Measurements from ENCODE around the gene MALAT1. TPM values are rescaled to one million over a fixed set of nuclear protein-coding genes. Genes with fewer than 3 reads are reported as not detected.
"Not testable (repeated sequence)": the region's sequence is repeated elsewhere in the genome, so short reads cannot be mapped to it uniquely, and the experiment has no call there.

Gene MALAT1
- total RNA-seq, 3 donors from 2014 or later (not counting 1 experiment from before 2014, with no cell fraction given) = 32,911 to 36,726 (median 33,502) TPM

DNA sequence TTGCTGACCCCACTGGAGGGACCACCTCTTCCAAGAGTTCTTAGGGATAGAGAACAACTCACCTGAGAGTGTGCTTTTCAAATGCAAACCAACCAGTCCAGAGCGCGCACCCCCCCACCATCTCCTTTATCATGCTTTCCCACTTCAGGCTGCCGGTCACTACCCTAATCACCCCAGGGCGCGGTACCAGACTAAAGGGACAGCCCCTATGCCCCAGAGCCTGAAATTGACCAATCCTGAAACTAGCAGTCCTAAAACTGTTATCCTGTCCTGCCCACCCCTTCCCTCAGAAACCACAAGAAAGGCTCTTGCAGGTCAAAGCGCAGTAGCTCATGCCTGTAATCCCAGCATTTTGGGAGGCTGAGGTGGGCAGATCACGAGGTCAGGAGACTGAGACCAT, 39.3 kb upstream of the MALAT1 start:
- TF ChIP-seq, protein P1, sequence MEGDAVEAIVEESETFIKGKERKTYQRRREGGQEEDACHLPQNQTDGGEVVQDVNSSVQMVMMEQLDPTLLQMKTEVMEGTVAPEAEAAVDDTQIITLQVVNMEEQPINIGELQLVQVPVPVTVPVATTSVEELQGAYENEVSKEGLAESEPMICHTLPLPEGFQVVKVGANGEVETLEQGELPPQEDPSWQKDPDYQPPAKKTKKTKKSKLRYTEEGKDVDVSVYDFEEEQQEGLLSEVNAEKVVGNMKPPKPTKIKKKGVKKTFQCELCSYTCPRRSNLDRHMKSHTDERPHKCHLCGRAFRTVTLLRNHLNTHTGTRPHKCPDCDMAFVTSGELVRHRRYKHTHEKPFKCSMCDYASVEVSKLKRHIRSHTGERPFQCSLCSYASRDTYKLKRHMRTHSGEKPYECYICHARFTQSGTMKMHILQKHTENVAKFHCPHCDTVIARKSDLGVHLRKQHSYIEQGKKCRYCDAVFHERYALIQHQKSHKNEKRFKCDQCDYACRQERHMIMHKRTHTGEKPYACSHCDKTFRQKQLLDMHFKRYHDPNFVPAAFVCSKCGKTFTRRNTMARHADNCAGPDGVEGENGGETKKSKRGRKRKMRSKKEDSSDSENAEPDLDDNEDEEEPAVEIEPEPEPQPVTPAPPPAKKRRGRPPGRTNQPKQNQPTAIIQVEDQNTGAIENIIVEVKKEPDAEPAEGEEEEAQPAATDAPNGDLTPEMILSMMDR (IDR thresholded peaks at IDR 0.05) = no peak
- H3K27me3 Mint-ChIP-seq (ENCODE audit: low read depth in 2 of 2) = peaks cover 0 to 3% of the 10 kb centered on the region in 2 donors

GRCh38 chr11:65465471-65465870, 33.4 kb upstream of the MALAT1 start:
- intact Hi-C loops (cut with micrococcal nuclease); H3K27me3 Mint-ChIP-seq (ENCODE audit: low read depth in 2 of 2); H3K4me1 Mint-ChIP-seq; ATAC-seq; H3K9me3 ChIP-seq (ENCODE audit: control insufficient read depth, insufficient read depth, low read length); H3K4me3 ChIP-seq (ENCODE audit: low read length); H3K4me1 ChIP-seq (ENCODE audit: control insufficient read depth, insufficient read depth, low read length); H3K9me3 Mint-ChIP-seq; H3K27ac ChIP-seq (ENCODE audit: low read length); H3K27me3 ChIP-seq (ENCODE audit: control insufficient read depth, insufficient read depth, low read length); H3K4me3 Mint-ChIP-seq; DNase-seq; H3K27ac Mint-ChIP-seq; H3K36me3 ChIP-seq (ENCODE audit: control insufficient read depth, insufficient read depth, low read length); H3K36me3 Mint-ChIP-seq: not testable (repeated sequence)
- WGBS (ENCODE audit: insufficient coverage) = 97% methylated on average over 18 of the region's 18 CpGs

More for the DNA sequence above, 39.3 kb upstream of the MALAT1 start:
- Mint-ChIP-seq H3K36me3 (no peaks in the 10 kb centered on the region), H3K27ac (no peak overlapping the region), H3K4me3 (no peak overlapping the region), H3K9me3 (no peaks in the 10 kb centered on the region), H3K4me1 (peaks cover 10 to 16% of the 10 kb centered on the region in 2 donors)
- Histone ChIP-seq H3K27ac (ENCODE audit: low read length) (no peak overlapping the region), H3K36me3 (ENCODE audit: control insufficient read depth, insufficient read depth, low read length) (no peaks in the 10 kb centered on the region), H3K9me3 (ENCODE audit: control insufficient read depth, insufficient read depth, low read length) (no peaks in the 10 kb centered on the region), H3K4me1 (ENCODE audit: control insufficient read depth, insufficient read depth, low read length) (peaks cover 14% of the 10 kb centered on the region), H3K4me3 (ENCODE audit: low read length) (no peak overlapping the region), H3K27me3 (ENCODE audit: control insufficient read depth, insufficient read depth, low read length) (no peaks in the 10 kb centered on the region)
- DNase-seq (no peak), ATAC-seq (no peak)
- 61% methylated on average over 7 of the region's 7 CpGs for WGBS (ENCODE audit: insufficient coverage)
- intact Hi-C loops (cut with micrococcal nuclease) = no loop called here

GRCh38 chr11:65467306-65467705, 31.5 kb upstream of the MALAT1 start:
- intact Hi-C loops (cut with micrococcal nuclease) = not testable (repeated sequence)

GRCh38 chr11:65468874-65469333, 29.9 kb upstream of the MALAT1 start:
- Histone ChIP-seq H3K27ac (ENCODE audit: low read length) (no peak overlapping the region), H3K27me3 (ENCODE audit: control insufficient read depth, insufficient read depth, low read length) (no peaks in the 10 kb centered on the region), H3K4me3 (ENCODE audit: low read length) (no peak overlapping the region), H3K9me3 (ENCODE audit: control insufficient read depth, insufficient read depth, low read length) (no peaks in the 10 kb centered on the region), H3K36me3 (ENCODE audit: control insufficient read depth, insufficient read depth, low read length) (no peaks in the 10 kb centered on the region), H3K4me1 (ENCODE audit: control insufficient read depth, insufficient read depth, low read length) (peaks cover 16% of the 10 kb centered on the region)
- 32% methylated on average over 3 of the region's 3 CpGs for WGBS (ENCODE audit: insufficient coverage)
- Mint-ChIP-seq H3K27me3 (ENCODE audit: low read depth in 2 of 2) (no peaks in the 10 kb centered on the region), H3K36me3 (no peaks in the 10 kb centered on the region), H3K27ac (peak overlapping the region in 1 of 2 donors; percentile 45), H3K4me1 (peaks cover 11 to 12% of the 10 kb centered on the region in 2 donors), H3K9me3 (no peaks in the 10 kb centered on the region), H3K4me3 (no peak overlapping the region)
- DNase-seq (peak in 1 of 2 donors; percentile 74), ATAC-seq (peak in 1 of 3 donors; percentile 24)
- TF ChIP-seq, protein P1 (IDR thresholded peaks at IDR 0.05) = no peak
- intact Hi-C loops (cut with micrococcal nuclease) = no loop called here

More at GRCh38 chr11:65467306-65467705, 31.5 kb upstream of the MALAT1 start:
- not testable (repeated sequence) for H3K27me3 ChIP-seq (ENCODE audit: control insufficient read depth, insufficient read depth, low read length); H3K9me3 Mint-ChIP-seq; H3K27me3 Mint-ChIP-seq (ENCODE audit: low read depth in 2 of 2); H3K4me3 ChIP-seq (ENCODE audit: low read length); H3K36me3 Mint-ChIP-seq; H3K4me3 Mint-ChIP-seq; DNase-seq; ATAC-seq; H3K27ac Mint-ChIP-seq; H3K9me3 ChIP-seq (ENCODE audit: control insufficient read depth, insufficient read depth, low read length); H3K27ac ChIP-seq (ENCODE audit: low read length); H3K36me3 ChIP-seq (ENCODE audit: control insufficient read depth, insufficient read depth, low read length)
- peaks cover 12% of the 10 kb centered on the region for H3K4me1 ChIP-seq (ENCODE audit: control insufficient read depth, insufficient read depth, low read length)
- peaks cover 10 to 11% of the 10 kb centered on the region in 2 donors for H3K4me1 Mint-ChIP-seq
- 91% methylated on average over 5 of the region's 6 CpGs for WGBS (ENCODE audit: insufficient coverage)

Data from natural killer cell (primary cell).